ENCODE measurements around the gene C1orf21.

GRCh38 chr1:184443624-184444023 is 56.8 kb downstream of the C1orf21 start:
- TF ChIP-seq CTCF (IDR thresholded peaks at IDR 0.05) = no peak
- TF ChIP-seq POLR2A (IDR thresholded peaks at IDR 0.05) = no peak
- no peak for TF ChIP-seq EP300 (IDR thresholded peaks at IDR 0.05)
